ENCODE data around the gene SRPX2.
"Not testable (repeated sequence)": the region's sequence is repeated elsewhere in the genome, so short reads cannot be mapped to it uniquely, and the experiment has no call there.

DNA sequence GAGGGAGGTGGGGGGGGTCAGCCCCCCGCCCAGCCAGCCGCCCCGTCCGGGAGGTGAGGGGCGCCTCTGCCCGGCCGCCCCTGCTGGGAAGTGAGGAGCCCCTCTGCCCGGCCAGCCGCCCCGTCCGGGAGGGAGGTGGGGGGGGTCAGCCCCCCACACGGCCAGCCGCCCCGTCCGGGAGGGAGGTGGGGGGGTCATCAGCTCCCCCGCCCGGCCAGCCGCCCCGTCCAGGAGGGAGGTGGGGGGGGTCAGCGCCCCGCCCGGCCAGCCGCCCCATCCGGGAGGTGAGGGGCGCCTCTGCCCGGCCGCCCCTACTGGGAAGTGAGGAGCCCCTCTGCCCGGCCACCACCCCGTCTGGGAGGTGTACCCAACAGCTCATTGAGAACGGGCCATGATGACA is 80.0 kb downstream of the SRPX2 start:
- not testable (repeated sequence) for TF ChIP-seq POLR2A (IDR thresholded peaks at IDR 0.05)
- TF ChIP-seq, protein P1, sequence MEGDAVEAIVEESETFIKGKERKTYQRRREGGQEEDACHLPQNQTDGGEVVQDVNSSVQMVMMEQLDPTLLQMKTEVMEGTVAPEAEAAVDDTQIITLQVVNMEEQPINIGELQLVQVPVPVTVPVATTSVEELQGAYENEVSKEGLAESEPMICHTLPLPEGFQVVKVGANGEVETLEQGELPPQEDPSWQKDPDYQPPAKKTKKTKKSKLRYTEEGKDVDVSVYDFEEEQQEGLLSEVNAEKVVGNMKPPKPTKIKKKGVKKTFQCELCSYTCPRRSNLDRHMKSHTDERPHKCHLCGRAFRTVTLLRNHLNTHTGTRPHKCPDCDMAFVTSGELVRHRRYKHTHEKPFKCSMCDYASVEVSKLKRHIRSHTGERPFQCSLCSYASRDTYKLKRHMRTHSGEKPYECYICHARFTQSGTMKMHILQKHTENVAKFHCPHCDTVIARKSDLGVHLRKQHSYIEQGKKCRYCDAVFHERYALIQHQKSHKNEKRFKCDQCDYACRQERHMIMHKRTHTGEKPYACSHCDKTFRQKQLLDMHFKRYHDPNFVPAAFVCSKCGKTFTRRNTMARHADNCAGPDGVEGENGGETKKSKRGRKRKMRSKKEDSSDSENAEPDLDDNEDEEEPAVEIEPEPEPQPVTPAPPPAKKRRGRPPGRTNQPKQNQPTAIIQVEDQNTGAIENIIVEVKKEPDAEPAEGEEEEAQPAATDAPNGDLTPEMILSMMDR (IDR thresholded peaks at IDR 0.05), result not testable (repeated sequence)

Data from esophagus squamous epithelium (tissue), 4 donors.